Effector memory CD4-positive, alpha-beta T cell (primary cell): Measurements from ENCODE around the gene CDH4.
"Not testable (repeated sequence)": the region's sequence is repeated elsewhere in the genome, so short reads cannot be mapped to it uniquely, and the experiment has no call there.

ENCODE experiments used
- DNase-seq, 3 donors: peaks; one replicate each; pipeline ENCODE4 v3.0.0-alpha.2; 2020
- H3K27ac ChIP-seq: 2 replicates; pipeline ENCODE4 v1.7.0; 2013; ENCODE audit warnings: mild to moderate bottlenecking, low read length, moderate library complexity; ENCODE audit not compliant: insufficient read depth, poor library complexity, severe bottlenecking
- H3K27me3 ChIP-seq: replicated peaks from 2 replicates; pipeline ENCODE4 v1.7.0; 2013; ENCODE audit warnings: mild to moderate bottlenecking, low read length; ENCODE audit not compliant: insufficient read depth, control insufficient read depth, poor library complexity, severe bottlenecking
- H3K36me3 ChIP-seq: 2 replicates; pipeline ENCODE4 v1.7.0; 2013; ENCODE audit warnings: mild to moderate bottlenecking, low read length, moderate library complexity; ENCODE audit not compliant: control insufficient read depth, insufficient read depth
- H3K4me1 ChIP-seq: 2 replicates; pipeline ENCODE4 v1.7.0; 2013; ENCODE audit warnings: low read length, mild to moderate bottlenecking; ENCODE audit not compliant: control insufficient read depth, insufficient read depth, poor library complexity, severe bottlenecking
- H3K4me3 ChIP-seq: 2 replicates; pipeline ENCODE4 v1.7.0; 2013; ENCODE audit warnings: low read length, low read depth, mild to moderate bottlenecking; ENCODE audit not compliant: insufficient read depth, poor library complexity, severe bottlenecking
- H3K9me3 ChIP-seq: 2 replicates; pipeline ENCODE4 v1.7.0; 2013; ENCODE audit warnings: mild to moderate bottlenecking, low read length, moderate library complexity; ENCODE audit not compliant: control insufficient read depth

Gene CDH4

DNA sequence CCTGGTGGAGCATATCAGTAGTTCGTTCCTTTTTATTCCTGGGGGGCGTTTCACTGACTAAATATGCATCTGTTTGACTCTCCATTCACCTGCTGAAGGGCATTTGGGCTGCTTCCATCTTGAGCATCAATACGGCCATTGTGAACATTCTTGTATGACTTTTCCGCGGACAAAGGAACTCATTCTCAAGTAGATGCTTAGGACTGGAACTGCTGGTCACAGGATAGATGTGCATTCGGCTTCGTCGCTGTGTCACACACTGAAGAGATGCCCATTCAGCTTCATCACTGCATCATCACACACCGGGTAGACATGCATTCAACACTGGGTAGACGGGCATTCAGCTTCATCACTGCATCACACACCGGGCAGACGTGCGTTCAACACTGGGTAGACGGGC, 718.3 kb downstream of the CDH4 start:
- no peaks in the 10 kb centered on the region for H3K27me3 ChIP-seq
- H3K36me3 ChIP-seq: peaks cover 22% of the 10 kb centered on the region
- H3K27ac ChIP-seq: no peak overlapping the region
- no peak for DNase-seq
- H3K4me3 ChIP-seq: no peak overlapping the region
- H3K4me1 ChIP-seq: no peaks in the 10 kb centered on the region
- no peaks in the 10 kb centered on the region for H3K9me3 ChIP-seq

- H3K27ac ChIP-seq, H3K4me3 ChIP-seq, H3K27me3 ChIP-seq, H3K4me1 ChIP-seq, H3K9me3 ChIP-seq, DNase-seq: not testable (repeated sequence)
- peaks cover 28% of the 10 kb centered on the region for H3K36me3 ChIP-seq
Observed at GRCh38 chr20:61971595-61971994, 719.5 kb downstream of the CDH4 start.

DNA sequence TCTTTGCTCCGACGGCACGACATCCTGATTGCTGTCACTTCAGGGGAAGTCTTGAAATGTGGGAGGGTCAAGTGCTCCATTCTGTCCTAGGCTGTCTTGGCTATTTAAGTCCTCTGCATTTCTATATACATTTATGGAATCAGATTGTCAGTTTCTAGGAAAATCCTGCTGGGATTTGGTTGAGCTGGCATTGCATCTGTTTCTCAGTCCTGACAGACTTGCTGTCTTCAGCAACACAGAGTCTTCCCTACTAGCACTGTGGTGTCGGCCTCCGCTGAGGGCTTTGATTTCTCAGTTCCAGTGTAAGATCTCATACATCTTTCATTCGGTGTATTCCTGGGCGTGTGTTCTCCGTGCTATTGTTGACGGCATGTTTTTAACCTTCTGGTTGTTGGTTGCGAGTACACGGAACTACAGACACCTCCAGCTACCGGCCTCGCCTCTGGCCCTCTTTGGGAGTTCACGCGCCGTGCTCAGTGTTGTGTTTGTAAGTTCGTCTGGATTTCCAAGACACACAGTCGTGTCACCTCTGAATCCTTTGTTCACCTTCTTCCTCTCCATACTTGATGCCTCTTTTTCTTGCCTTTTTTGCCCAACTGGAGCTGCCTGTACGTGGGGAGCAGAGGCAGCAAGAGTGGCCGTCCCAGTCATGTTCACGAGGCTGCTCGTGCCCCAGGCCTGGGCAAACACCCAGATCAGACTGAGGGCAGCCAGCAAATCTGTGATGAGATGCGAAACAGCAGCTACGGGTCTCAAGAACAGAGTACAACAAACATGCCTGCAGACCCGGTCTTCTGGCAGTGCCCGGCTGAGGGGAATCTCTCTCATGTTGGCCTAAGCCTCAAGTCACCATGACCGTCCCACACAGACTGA, 720.8 kb downstream of the CDH4 start:
- Histone ChIP-seq H3K36me3 (peaks cover 34% of the 10 kb centered on the region), H3K4me1 (no peaks in the 10 kb centered on the region), H3K4me3 (no peak overlapping the region), H3K27me3 (no peaks in the 10 kb centered on the region), H3K9me3 (no peaks in the 10 kb centered on the region), H3K27ac (no peak overlapping the region)
- no peak for DNase-seq

DNA sequence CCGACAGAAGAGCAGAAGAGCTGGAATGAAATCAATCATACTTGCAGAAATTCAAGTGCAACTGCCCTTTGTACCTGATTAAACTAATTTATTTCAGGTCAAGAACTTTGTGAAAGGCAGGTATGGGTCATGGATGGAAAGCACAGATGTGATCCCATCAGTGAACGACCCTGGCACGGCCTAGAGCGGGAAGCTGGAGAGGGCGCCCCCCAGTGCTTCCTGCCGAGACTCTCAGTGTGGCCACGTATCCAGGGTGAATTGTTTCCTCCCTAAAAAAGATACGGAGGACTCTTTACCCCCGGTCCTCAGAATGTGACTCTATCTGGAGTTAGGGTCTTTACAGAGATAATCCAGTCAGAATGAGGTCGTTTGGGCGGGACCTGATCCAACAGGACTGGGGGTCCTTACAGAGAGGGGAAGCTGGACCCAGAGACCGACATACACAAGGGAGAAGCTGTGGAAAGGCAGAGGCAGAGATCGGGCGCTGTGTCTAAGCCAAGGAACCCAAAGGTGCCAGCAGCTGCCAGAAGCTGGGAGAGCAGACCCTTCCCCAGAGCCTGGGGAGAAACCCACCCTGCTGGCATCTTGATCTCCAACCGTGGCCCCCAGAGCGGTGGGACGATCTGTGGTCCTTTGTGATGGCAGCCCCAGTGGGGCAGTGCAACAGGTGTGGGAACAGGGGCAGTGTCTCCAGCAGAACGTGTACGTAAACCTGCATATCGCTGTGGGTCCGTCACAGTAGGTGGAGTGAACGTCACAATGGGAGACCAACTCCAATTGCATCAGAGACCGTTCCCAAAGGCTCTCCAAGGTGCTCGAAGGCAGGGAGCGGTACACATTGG, 721.7 kb downstream of the CDH4 start:
- H3K4me3 ChIP-seq: no peak overlapping the region
- H3K4me1 ChIP-seq: no peaks in the 10 kb centered on the region
- H3K36me3 ChIP-seq: peaks cover 34% of the 10 kb centered on the region
- DNase-seq: no peak
- H3K9me3 ChIP-seq: no peaks in the 10 kb centered on the region
- H3K27ac ChIP-seq: no peak overlapping the region
- no peaks in the 10 kb centered on the region for H3K27me3 ChIP-seq

GRCh38 chr20:61974357-61974665, 722.2 kb downstream of the CDH4 start:
- DNase-seq: no peak
- no peaks in the 10 kb centered on the region for H3K4me1 ChIP-seq
- H3K9me3 ChIP-seq: no peaks in the 10 kb centered on the region
- no peaks in the 10 kb centered on the region for H3K27me3 ChIP-seq
- H3K4me3 ChIP-seq: no peak overlapping the region
- H3K36me3 ChIP-seq: peaks cover 34% of the 10 kb centered on the region
- H3K27ac ChIP-seq: no peak overlapping the region

DNA sequence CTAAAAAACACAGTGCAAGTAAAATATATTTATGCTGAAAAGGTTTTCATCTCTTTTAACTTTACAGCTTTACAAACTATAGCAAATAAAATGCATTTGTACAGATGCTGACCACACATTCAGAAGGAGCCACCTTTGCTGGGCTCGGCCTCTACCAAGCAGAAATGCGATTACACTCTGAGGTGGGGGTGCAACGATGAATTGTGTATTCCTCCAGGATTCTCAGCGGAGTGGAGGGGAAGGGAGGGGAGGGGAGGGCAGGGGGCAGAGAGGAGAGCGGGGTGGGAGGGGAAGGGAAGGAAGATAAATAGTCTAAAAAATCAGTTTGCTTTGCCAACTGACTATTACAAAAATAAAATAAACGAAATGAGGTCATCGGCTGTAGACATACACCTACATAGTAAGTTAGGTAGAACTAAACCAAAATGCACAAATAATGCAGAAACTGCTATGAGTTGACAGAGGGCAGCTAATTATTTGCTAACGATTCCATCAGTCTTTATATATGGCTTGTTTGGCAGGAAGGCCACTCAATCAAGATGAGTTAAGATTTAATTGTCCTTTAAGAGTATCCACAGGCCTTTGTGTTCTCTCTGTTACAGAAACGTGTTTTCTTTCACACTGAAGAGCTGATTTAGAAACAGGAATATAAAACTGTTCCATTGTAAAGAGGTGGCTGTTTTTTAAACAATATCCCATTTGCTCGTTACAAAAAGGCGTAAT, 723.5 kb downstream of the CDH4 start:
- H3K9me3 ChIP-seq: no peaks in the 10 kb centered on the region
- H3K27ac ChIP-seq: no peak overlapping the region
- no peak overlapping the region for H3K4me3 ChIP-seq
- no peaks in the 10 kb centered on the region for H3K4me1 ChIP-seq
- H3K36me3 ChIP-seq: peaks cover 38% of the 10 kb centered on the region
- DNase-seq: no peak
- H3K27me3 ChIP-seq: no peaks in the 10 kb centered on the region

- Histone ChIP-seq H3K4me1 (no peaks in the 10 kb centered on the region), H3K27ac (no peak overlapping the region), H3K27me3 (no peaks in the 10 kb centered on the region), H3K4me3 (no peak overlapping the region), H3K36me3 (peaks cover 39% of the 10 kb centered on the region), H3K9me3 (no peaks in the 10 kb centered on the region)
- no peak for DNase-seq
Observed at GRCh38 chr20:61976263-61976643, 724.2 kb downstream of the CDH4 start.

DNA sequence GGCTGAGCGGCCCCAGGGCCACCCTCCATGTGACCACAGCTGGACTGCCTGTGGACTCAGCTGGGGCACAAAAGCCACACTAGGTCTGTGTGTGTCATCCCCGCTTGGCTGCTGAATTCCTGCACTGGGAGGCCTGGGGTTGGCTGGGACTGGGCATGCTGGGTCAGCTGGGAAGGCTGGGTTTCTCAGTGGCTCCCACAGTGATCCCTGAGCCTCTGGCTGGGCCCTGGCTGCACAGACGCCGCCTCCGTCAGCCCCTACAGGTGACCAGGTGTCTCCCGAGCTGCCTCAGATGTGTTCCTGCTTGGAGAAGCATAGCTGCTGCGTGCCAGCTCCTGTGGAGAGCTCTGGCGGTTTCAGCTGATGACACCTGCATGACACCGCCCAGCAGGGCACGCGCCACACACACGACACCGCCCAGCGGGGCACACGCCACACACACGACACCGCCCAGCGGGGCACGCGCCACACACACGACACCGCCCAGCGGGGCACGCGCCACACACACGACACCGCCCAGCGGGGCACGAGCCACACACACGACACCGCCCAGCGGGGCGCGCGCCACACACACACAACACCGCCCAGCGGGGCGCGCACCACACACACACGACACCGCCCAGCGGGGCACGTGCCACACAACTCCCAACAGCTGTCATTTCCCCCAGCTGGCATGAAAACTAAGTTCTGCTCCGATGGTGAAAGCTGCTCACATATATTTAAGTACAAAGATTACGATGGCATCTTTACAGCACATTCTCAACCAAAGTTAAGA, 724.8 kb downstream of the CDH4 start:
- H3K27me3 ChIP-seq: no peaks in the 10 kb centered on the region
- H3K4me1 ChIP-seq: no peaks in the 10 kb centered on the region
- H3K36me3 ChIP-seq: peaks cover 39% of the 10 kb centered on the region
- H3K9me3 ChIP-seq: no peaks in the 10 kb centered on the region
- no peak for DNase-seq
- H3K27ac ChIP-seq: no peak overlapping the region
- H3K4me3 ChIP-seq: no peak overlapping the region

DNA sequence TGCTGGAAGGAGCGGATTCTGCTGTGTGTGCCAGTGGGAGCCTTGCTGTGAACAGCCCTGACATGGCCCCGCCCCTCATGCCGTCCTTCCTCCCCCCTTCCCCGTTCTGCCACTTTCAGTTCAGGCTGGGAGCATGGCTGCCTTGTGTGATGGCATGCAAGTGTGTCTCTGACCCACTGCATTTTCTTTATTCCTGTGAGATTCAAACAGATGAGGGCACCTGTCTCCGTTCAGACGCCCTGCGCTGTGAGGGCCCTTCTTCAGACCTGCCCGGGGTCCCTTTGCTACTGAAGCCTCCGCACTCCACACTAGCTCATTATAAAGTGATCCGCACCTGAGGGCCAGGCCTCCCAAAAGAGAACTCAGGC, 725.3 kb downstream of the CDH4 start:
- no peak for DNase-seq
- Histone ChIP-seq H3K4me3 (no peak overlapping the region), H3K4me1 (no peaks in the 10 kb centered on the region), H3K9me3 (peaks cover 4% of the 10 kb centered on the region), H3K27ac (no peak overlapping the region), H3K27me3 (no peaks in the 10 kb centered on the region), H3K36me3 (peaks cover 39% of the 10 kb centered on the region)
